NCI-H1694 (cell line): Measurements from ENCODE around the gene PCK2.
"Not testable (repeated sequence)": the region's sequence is repeated elsewhere in the genome, so short reads cannot be mapped to it uniquely, and the experiment has no call there.

Source experiments
- DNase-seq: peaks from one replicate; lab custom pipeline; 2025; lab: John Stamatoyannopoulos, UW

The PCK2 gene

GRCh38 chr14:24095271-24096068, 1.4 kb downstream of the PCK2 start:
- no peak for DNase-seq

- no peak for DNase-seq
Measured at GRCh38 chr14:24096545-24097181, 2.6 kb downstream of the PCK2 start.

- no peak for DNase-seq
Measured at GRCh38 chr14:24098229-24098926, 4.3 kb downstream of the PCK2 start.

GRCh38 chr14:24098927-24099813, 5.1 kb downstream of the PCK2 start:
- DNase-seq = no peak

GRCh38 chr14:24100197-24100981, 6.3 kb downstream of the PCK2 start:
- DNase-seq = no peak

- no peak for DNase-seq
Measured at GRCh38 chr14:24100982-24101494, 6.9 kb downstream of the PCK2 start.

GRCh38 chr14:24102357-24103048, 8.4 kb downstream of the PCK2 start:
- DNase-seq = no peak

- no peak for DNase-seq
Measured at GRCh38 chr14:24103451-24103850, 9.3 kb downstream of the PCK2 start.

GRCh38 chr14:24105609-24106239, 11.6 kb downstream of the PCK2 start:
- DNase-seq = not testable (repeated sequence)

GRCh38 chr14:24106672-24107271, 12.7 kb downstream of the PCK2 start:
- DNase-seq = no peak

GRCh38 chr14:24108336-24108874, 14.3 kb downstream of the PCK2 start:
- DNase-seq = no peak

- no peak for DNase-seq
Measured at GRCh38 chr14:24110060-24110459, 15.9 kb downstream of the PCK2 start.

GRCh38 chr14:24110523-24110922, 16.4 kb downstream of the PCK2 start:
- DNase-seq = no peak

- no peak for DNase-seq
Measured at GRCh38 chr14:24113379-24113800, 19.3 kb downstream of the PCK2 start.

GRCh38 chr14:24113801-24114531, 19.9 kb downstream of the PCK2 start:
- DNase-seq = peak; percentile 73

- peak; percentile 99 for DNase-seq
Measured at GRCh38 chr14:24114532-24115421, 20.7 kb downstream of the PCK2 start, which contains the start of the genes DCAF11 and NRL. Gene DCAF11, plus strand, starts transcription at chr14:24114777. Its CDS starts 818 bp downstream, at chr14:24115595. Gene NRL, minus strand, starts transcription at chr14:24114949. Its CDS starts 32,101 bp downstream, at chr14:24082848.
